GM21526 (cell line): ENCODE measurements around the gene SHROOM2.
"Not testable (repeated sequence)": the region's sequence is repeated elsewhere in the genome, so short reads cannot be mapped to it uniquely, and the experiment has no call there.

ENCODE experiments used
- ATAC-seq: cut with Tn5 transposase; IDR thresholded peaks from one replicate; pipeline ENCODE4 v1.9.1; 2021; ENCODE audit warnings: moderate library complexity; ENCODE audit not compliant: unreplicated experiment, low FRiP score

SHROOM2 gene

DNA sequence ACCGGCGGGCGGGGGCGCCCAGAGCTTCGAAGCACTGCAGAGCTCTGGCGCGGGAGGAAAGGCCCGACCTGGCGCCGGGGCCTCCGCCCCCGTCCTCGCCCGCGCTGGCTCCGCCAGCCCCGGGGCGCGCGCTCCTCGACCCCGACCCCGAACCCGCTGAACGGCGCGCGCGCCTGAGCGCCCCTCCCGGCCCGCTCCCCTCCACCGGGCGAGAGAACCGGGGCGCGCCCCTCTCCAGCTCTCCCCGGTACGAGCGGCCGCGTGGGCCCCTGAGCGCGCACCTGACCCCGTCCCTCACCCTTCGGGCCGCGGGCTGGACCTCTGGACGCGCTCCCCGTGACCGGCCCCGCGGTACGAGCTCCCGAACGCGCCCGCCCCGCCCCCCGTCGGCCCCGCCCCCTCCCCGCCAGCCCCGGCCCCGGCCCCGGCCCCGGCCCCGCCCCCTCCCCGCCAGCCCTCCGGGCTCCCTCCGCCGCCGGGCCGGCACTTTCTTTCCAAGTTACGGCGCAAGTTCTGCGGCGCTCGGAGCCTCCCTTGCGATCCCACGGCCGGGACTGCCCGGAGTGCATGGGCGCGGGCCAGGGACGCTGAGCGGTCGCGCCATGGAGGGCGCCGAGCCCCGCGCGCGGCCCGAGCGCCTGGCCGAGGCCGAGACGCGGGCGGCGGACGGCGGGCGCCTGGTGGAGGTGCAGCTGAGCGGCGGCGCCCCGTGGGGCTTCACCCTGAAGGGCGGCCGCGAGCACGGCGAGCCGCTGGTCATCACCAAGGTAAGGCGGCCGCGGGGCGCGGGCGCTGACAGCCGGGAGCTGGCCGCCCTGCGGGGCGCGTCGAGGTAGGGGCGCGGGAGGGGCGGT lies at the start of gene SHROOM2:
SHROOM2 (plus strand) TSS at position 486 of the 854 bp plus-strand sequence; CDS start at position 603, 117 bp downstream.
- ATAC-seq: no peak

- ATAC-seq: no peak
Measured at GRCh38 chrX:9737363-9737762, 48.9 kb upstream of the SHROOM2 start.

- ATAC-seq: no peak
Measured at GRCh38 chrX:9738151-9738550, 48.1 kb upstream of the SHROOM2 start.

DNA sequence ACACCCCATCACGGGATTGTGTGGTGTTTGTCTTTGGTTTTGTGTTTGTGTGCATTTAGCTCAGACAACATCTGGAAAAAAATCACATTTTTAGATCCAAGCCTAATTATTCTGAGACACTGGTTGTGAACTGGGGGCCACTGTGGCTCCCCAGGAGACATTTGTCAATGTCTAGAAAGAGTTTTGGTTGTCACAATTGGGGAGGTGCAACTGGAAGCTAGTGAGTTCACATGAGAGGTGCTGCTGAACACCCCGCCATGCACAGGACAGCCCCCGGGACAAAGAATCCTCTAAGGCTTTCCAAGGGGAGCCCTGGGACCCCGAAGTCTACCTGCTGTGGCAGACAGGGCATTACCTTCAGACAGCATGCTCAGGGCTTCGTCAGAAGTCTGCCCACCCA lies 47.1 kb upstream of the SHROOM2 start:
- no peak for ATAC-seq

- no peak for ATAC-seq
Measured at GRCh38 chrX:9745417-9746115, 40.7 kb upstream of the SHROOM2 start.

DNA sequence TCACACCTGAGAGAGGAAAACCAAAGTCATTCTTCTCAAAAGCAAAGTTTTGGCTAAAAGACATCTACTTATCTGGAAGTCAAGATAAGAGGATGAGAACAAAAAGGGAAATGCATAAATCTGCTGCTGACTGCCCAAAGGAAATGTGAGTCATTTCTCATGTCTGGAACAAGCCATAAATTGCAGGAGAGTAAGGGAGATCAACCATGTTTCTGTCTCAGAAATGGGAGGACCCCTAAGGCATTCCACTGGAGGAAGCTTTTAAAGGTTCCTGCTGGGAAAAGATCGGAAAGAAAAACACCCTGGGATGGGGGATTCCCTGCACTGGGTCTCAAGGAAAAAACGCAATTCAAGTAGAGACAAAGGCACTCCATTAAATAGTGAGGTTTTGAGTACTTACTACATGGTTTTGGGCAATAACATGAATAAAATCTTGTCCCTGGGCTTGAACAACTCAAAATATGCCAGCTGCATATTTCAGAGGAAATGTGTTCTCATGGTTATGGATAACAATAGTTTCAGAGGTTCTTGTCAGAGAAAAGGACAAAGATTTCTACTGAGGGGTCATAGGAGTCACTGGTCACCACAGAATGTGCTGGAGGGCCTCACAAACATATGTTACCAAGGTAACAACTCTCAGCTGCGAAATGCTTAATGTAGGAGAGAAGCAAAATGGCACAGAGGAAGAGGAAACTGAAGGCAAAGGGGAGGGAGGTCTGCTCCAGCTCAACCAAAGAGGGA lies 39.9 kb upstream of the SHROOM2 start:
- no peak for ATAC-seq

- ATAC-seq: no peak
Measured at GRCh38 chrX:9747644-9748043, 38.6 kb upstream of the SHROOM2 start.

DNA sequence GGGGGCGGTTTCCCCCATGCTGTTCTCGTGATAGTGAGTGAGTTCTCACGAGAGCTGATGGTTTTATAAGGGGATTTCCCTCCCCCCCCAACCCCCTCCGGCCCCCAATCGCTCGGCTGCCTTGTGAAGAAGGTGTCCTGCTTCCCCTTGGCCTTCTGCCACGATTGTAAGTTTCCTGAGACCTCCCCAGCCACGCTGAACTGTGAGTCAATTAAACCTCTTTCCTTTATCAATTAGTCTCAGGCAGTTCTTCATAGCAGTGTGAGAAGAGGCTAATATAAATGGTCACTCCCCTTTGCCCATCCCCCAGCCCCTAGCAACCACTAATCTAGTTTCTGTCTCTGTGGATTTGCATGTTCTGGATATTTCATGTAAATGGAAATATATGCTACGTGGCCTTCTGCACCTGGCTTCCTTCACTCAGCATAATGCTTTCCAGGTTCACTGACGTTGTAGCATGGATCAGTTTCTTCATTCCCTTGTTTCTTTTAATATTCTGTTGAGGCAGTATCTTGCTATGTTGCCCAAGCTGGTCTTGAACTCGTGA lies 37.0 kb upstream of the SHROOM2 start:
- ATAC-seq: no peak

GRCh38 chrX:9757366-9757765 lies 28.9 kb upstream of the SHROOM2 start:
- ATAC-seq: no peak

GRCh38 chrX:9758021-9758638 lies 28.1 kb upstream of the SHROOM2 start:
- no peak for ATAC-seq

- ATAC-seq: no peak
Measured at GRCh38 chrX:9759337-9759736, 26.9 kb upstream of the SHROOM2 start.

GRCh38 chrX:9765072-9765736 lies 21.0 kb upstream of the SHROOM2 start:
- no peak for ATAC-seq

DNA sequence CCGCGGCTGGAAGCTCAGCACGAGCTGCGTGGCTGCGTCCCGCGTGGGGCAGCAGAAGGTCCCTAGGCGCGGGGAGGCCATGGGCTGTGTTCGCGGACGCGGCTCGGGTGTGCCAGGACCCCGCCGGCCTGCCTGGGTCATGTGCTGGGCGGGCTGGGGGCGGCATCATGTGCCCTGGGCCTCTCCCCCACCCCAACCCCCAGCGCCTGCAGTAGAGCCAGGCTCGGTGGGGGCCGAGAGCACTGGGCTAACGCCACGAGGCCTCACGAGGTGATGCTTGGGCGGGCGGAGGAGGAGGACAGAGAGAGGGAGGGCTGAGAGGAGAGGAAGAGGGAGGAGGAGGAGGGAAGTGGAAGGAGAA lies 20.5 kb upstream of the SHROOM2 start, which contains the start of gene GPR143:
GPR143 (minus strand) TSS at position 111 of the 361 bp plus-strand sequence; CDS start at position 81, 30 bp downstream.
- ATAC-seq: no peak

- no peak for ATAC-seq
Measured at GRCh38 chrX:9767375-9767774, 18.9 kb upstream of the SHROOM2 start.

GRCh38 chrX:9768321-9768839 lies 17.8 kb upstream of the SHROOM2 start:
- not testable (repeated sequence) for ATAC-seq

GRCh38 chrX:9770319-9770718 lies 15.9 kb upstream of the SHROOM2 start:
- ATAC-seq: no peak

GRCh38 chrX:9772943-9773342 lies 13.3 kb upstream of the SHROOM2 start:
- ATAC-seq: no peak

GRCh38 chrX:9775930-9776329 lies 10.3 kb upstream of the SHROOM2 start:
- no peak for ATAC-seq

- ATAC-seq: no peak
Measured at GRCh38 chrX:9781941-9782340, 4.3 kb upstream of the SHROOM2 start.

DNA sequence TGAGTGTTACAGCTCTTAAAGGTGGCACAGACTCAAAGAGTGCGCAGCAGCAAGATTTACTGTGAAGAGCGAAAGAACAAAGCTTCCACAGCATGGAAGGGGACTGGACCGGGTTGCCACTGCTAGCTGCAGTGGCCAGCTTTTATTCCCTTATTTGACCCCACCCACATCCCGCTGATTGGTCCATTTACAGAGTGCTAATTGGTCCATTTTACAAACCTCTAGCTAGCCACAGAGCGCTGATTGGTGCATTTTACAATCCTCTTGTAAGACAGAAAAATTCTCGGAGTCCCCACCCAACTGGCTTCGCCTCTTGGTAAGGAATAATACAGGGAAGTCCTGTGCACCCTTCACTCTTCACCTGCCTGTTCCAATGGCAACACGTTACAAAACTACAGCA lies 1.9 kb upstream of the SHROOM2 start:
- no peak for ATAC-seq
